ENCODE data around the gene SORL1. TPM values are rescaled to one million over a fixed set of nuclear protein-coding genes. Genes with fewer than 3 reads are reported as not detected.

SORL1 gene
- total and polyA plus RNA-seq, 9 of the 15 experiments (the other 6 are each of a cell fraction or from before 2014, with no cell fraction given): 0.01 to 0.66 TPM; not detected in 7

GRCh38 chr11:121574801-121575200 lies 122.7 kb downstream of the SORL1 start:
- POLR2A ChIA-PET: interaction anchor here (1.1 kb wide), 1 partner anchor 34 kb away, joined by 3 read pairs; no protein-coding TSS in a partner anchor
- CTCF ChIA-PET (ENCODE audit: low intra/inter-chr PET ratio): no interaction called here

More at GRCh38 chr11:121574801-121575200, 122.7 kb downstream of the SORL1 start:
- in situ Hi-C loops (cut with MboI): no loop called here
- Histone ChIP-seq H3K27me3 (ENCODE audit: control insufficient read depth in 2 of 2, insufficient read depth in 2 of 2, low read length in 2 of 2) (peaks cover 0 to 4% of the 10 kb centered on the region in 2 experiments; a peak in 1 of 5 replicates), H3K9me1 (ENCODE audit: control insufficient read depth, insufficient read depth, low read length) (no peaks in the 10 kb centered on the region), H3K4me3 (no peak overlapping the region), H2AFZ (ENCODE audit: low read depth, low read length) (no peak overlapping the region), H3K4me2 (ENCODE audit: insufficient read depth, low read length) (no peak overlapping the region), H3K9me3 (replicated peaks; ENCODE audit: control insufficient read depth, insufficient read depth, low read depth, low read length) (no peaks in the 10 kb centered on the region), H4K20me1 (replicated peaks; ENCODE audit: control insufficient read depth, insufficient read depth, low read length) (no peaks in the 10 kb centered on the region; the same call in 1 of the 2 replicates), H3K79me2 (ENCODE audit: control insufficient read depth, insufficient read depth, low read length) (no peaks in the 10 kb centered on the region), H3K36me3 (ENCODE audit: control insufficient read depth, insufficient read depth, low read length) (no peaks in the 10 kb centered on the region), H3K9ac (ENCODE audit: insufficient read depth in 1 of 2, low read depth in 2 of 2, low read length in 2 of 2) (no peak overlapping the region), H3K4me1 (replicated peaks in 1 of 2; ENCODE audit: control insufficient read depth in 2 of 2, insufficient read depth in 2 of 2, low read length in 2 of 2) (no peaks in the 10 kb centered on the region), H3K27ac (ENCODE audit: extremely low read depth, low read depth, low read length) (no peak overlapping the region)
- TF ChIP-seq ATF4 (CRISPR knock-in tag; IDR thresholded peaks at IDR 0.05) (no peak), SRSF3 (IDR thresholded peaks at IDR 0.05; ENCODE audit: insufficient read depth, low read length) (no peak), SAFB2 (IDR thresholded peaks at IDR 0.05; ENCODE audit: borderline replicate concordance, low read depth, low read length, severe bottlenecking) (no peak), CCNT2 (IDR thresholded peaks at IDR 0.05; ENCODE audit: borderline replicate concordance, extremely low read depth, insufficient read length, low read depth, low read length) (no peak), MCM5 (IDR thresholded peaks at IDR 0.05; ENCODE audit: low read depth) (no peak), HDAC3 (IDR thresholded peaks at IDR 0.05; ENCODE audit: borderline replicate concordance, partially characterized antibody) (no peak), ATF7 (IDR thresholded peaks at IDR 0.05) (no peak), ZNF134 (CRISPR knock-in tag; conservative IDR thresholded peaks at IDR 0.05) (no peak), TOE1 (IDR thresholded peaks at IDR 0.05; ENCODE audit: borderline replicate concordance) (no peak), TOE1 (CRISPR knock-in tag; IDR thresholded peaks at IDR 0.05; ENCODE audit: borderline replicate concordance, low read depth) (no peak), FOXA3 (CRISPR knock-in tag; conservative IDR thresholded peaks at IDR 0.05 in 1 of 2, IDR thresholded peaks at IDR 0.05 in 1 of 2) (no peak), BACH1 (tag; IDR thresholded peaks at IDR 0.05) (no peak), CTCF (IDR thresholded peaks at IDR 0.05 in 2 of 3, conservative IDR thresholded peaks at IDR 0.05 in 1 of 3; ENCODE audit: insufficient read depth in 2 of 3, low read depth in 1 of 3, low read length in 3 of 3) (no peak), ZNF124 (CRISPR knock-in tag; IDR thresholded peaks at IDR 0.05) (no peak), MITF (IDR thresholded peaks at IDR 0.05) (no peak)
- BruUV-seq (replicated peaks): no TSS peak
- no peak for DNase-seq (ENCODE audit: extremely low read depth in 1 of 4, low spot score in 3 of 4)
- ATAC-seq: no peak
- intact Hi-C loops (cut with micrococcal nuclease): no loop called here
- no peak for FAIRE-seq
